ENCODE measurements around the gene SMAD1. TPM values are rescaled to one million over a fixed set of nuclear protein-coding genes. Genes with fewer than 3 reads are reported as not detected.

SMAD1 gene
- total RNA-seq, 2 experiments from 2014 or later: 0.57 to 0.79 TPM

DNA sequence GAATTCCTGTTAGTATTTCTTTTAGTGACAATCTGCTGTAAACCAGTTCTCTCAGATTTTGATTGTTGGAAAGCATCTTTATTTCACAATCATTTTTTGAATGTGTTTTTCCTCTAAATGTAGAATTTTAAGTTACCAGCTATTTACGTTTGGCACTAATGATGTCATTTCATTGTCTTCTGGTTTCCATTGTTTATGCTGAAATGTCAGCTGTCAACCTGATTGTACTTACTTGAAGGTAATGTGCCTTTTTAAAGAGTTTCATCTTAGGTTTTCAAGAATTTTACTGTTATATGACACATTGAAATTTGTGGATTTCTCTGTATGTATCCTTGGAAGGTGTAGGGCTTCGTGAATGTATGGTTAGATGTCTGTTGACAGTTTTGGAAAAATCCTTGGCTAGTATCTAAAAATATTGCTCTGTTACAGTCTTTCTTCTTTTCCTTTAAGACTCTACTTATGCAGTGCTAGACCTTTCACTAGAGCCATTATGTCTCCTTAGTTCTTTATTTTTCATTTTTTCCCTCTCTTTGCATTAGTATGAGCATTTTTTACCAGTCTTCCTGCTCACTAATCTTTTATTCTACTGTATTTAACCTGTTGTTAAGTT is 30.4 kb downstream of the SMAD1 start:
- peaks cover 1% of the 10 kb centered on the region for H3K36me3 Mint-ChIP-seq (ENCODE audit: low read depth)
- H3K9me3 Mint-ChIP-seq: peaks cover 17% of the 10 kb centered on the region
- CTCF ChIA-PET: no interaction called here
- DNase-seq: no peak
- no peak overlapping the region for H3K4me3 Mint-ChIP-seq
- peaks cover 2% of the 10 kb centered on the region for H3K27me3 Mint-ChIP-seq (ENCODE audit: low read depth)
- H3K4me1 Mint-ChIP-seq (ENCODE audit: low read depth): no peaks in the 10 kb centered on the region
- intact Hi-C loops (cut with micrococcal nuclease): no loop called here
- H3K27ac Mint-ChIP-seq: no peak overlapping the region

DNA sequence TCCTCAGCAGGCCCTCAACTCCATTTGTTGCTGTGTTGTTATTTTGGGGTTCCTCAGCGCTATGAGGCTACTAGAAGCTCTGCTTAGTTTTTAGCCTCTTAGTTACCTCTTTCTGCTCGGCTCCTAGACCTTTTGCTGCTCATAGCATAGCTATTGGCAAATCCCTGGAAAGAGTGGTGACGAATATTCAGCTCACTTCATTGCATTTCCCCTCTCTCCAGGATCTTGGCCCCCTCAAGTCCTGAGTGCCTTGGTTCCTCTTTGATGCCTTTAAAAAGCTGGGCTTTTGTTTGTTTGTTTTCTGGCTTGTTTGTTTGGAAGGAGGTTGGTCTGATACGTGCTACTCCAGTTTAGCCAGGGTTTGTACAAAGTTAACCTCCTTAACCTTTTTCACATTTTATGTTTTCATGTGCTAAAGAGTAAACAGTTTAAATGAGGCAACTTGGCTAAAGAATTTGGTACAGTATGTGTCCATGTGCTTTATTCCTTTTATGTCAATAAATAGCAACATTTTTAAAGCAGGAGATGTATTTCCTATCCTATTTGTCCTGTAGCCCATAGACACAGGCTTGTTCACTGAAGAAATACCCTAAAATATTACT is 31.5 kb downstream of the SMAD1 start:
- H3K4me3 Mint-ChIP-seq: no peak overlapping the region
- H3K9me3 Mint-ChIP-seq: peaks cover 17% of the 10 kb centered on the region
- CTCF ChIA-PET: interaction anchor here (0.6 to 0.8 kb wide), 2 partner anchors 18 to 280 kb away, joined by 3 read pairs; no protein-coding TSS in a partner anchor
- H3K27me3 Mint-ChIP-seq (ENCODE audit: low read depth): peaks cover 5% of the 10 kb centered on the region
- no peak for DNase-seq
- H3K27ac Mint-ChIP-seq: no peak overlapping the region
- intact Hi-C loops (cut with micrococcal nuclease): no loop called here
- no peaks in the 10 kb centered on the region for H3K4me1 Mint-ChIP-seq (ENCODE audit: low read depth)
- peaks cover 1% of the 10 kb centered on the region for H3K36me3 Mint-ChIP-seq (ENCODE audit: low read depth)

DNA sequence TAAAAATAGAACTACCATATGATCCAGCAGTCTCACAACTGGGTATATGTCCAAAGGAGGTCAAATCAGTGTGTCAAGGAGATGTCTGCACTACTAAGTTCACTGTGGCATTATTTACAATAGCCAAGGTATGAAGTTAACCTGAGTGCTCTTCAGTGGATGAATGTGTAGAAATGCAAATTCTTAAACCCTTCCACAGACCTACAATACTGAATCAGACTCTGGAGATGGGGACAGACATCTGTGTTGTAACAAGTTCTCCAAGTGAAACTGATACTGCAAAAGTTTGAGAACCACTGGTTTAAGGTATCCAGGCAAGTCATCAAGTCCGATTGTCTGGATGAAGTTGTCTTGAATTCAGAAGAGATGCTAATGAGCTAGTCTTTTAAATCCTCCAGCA is 38.5 kb downstream of the SMAD1 start:
- CTCF ChIA-PET: no interaction called here
- H3K36me3 Mint-ChIP-seq (ENCODE audit: low read depth): no peaks in the 10 kb centered on the region
- no peak overlapping the region for H3K27ac Mint-ChIP-seq
- H3K27me3 Mint-ChIP-seq (ENCODE audit: low read depth): peaks cover 11% of the 10 kb centered on the region
- H3K9me3 Mint-ChIP-seq: no peaks in the 10 kb centered on the region
- H3K4me3 Mint-ChIP-seq: no peak overlapping the region
- intact Hi-C loops (cut with micrococcal nuclease): no loop called here
- DNase-seq: no peak
- peaks cover 3% of the 10 kb centered on the region for H3K4me1 Mint-ChIP-seq (ENCODE audit: low read depth)

DNA sequence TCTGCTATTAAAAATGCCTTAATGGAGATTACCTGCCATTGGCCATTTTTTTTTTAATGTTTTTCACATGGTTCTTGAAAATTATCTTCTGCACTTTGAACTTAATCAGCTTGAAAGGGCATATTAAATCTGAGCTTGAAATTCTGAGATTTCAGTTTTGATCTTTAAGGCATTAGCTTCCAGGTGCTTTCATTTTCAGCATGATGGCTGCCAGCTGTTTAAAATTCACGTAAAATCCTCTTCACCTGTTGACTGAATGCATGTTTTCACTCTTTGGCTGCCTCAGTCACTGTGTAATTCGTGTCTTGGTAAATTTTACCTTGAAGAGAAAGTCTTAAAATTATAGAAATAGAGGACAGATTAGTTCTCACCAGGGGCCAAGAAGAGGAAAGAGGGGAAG is 39.6 kb downstream of the SMAD1 start:
- H3K4me3 Mint-ChIP-seq: no peak overlapping the region
- H3K9me3 Mint-ChIP-seq: no peaks in the 10 kb centered on the region
- intact Hi-C loops (cut with micrococcal nuclease): no loop called here
- DNase-seq: no peak
- H3K36me3 Mint-ChIP-seq (ENCODE audit: low read depth): no peaks in the 10 kb centered on the region
- H3K27ac Mint-ChIP-seq: no peak overlapping the region
- H3K4me1 Mint-ChIP-seq (ENCODE audit: low read depth): peaks cover 3% of the 10 kb centered on the region
- CTCF ChIA-PET: interaction anchor here (0.6 kb wide), 1 partner anchor 81 kb away, joined by 4 read pairs; no protein-coding TSS in a partner anchor
- H3K27me3 Mint-ChIP-seq (ENCODE audit: low read depth): peaks cover 11% of the 10 kb centered on the region

DNA sequence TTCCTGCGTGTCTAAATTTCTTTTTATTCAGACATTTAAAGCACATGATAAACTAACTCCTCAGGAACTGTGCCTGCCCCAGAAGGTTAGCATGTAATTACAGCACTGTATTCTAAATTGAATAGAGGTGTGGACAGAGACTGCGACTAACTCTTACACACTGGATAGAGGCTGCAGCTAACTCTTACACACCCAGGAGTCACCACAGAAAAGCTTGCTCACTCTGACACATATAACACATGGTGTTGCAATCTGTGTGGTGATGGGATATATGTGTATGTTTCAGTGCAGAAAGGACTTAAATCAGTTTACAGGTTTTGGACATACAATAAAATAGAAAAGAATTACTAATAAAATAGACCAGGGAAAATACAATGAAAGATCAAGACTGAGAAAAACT is 41.5 kb downstream of the SMAD1 start:
- Mint-ChIP-seq H3K27me3 (ENCODE audit: low read depth) (peaks cover 7% of the 10 kb centered on the region), H3K27ac (no peak overlapping the region), H3K4me1 (ENCODE audit: low read depth) (peaks cover 3% of the 10 kb centered on the region), H3K4me3 (no peak overlapping the region), H3K36me3 (ENCODE audit: low read depth) (no peaks in the 10 kb centered on the region), H3K9me3 (no peaks in the 10 kb centered on the region)
- intact Hi-C loops (cut with micrococcal nuclease): no loop called here
- no peak for DNase-seq
- CTCF ChIA-PET: no interaction called here

DNA sequence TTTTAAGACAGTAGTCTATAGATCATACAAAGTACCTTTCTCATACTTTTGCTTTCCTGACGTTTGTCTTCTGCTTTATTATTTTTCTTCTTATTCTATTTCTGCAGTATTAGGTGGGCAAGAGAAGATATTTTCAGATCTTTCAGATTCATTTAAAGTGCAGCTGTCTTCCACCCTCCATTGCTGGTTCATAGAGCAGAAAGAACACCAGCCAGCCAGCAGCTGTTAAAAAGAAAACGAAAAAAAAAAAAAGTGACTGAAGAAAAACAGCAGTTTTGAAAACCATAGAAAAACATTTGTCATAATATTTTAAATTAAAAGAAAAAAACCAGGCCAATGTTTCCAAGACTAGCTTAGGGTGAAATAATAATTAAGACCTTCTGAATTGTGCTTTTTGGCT is 42.9 kb downstream of the SMAD1 start:
- CTCF ChIA-PET: interaction anchor here (0.6 kb wide), 1 partner anchor 178 kb away, joined by 3 read pairs; no protein-coding TSS in a partner anchor
- peaks cover 7% of the 10 kb centered on the region for H3K27me3 Mint-ChIP-seq (ENCODE audit: low read depth)
- H3K27ac Mint-ChIP-seq: no peak overlapping the region
- H3K9me3 Mint-ChIP-seq: no peaks in the 10 kb centered on the region
- H3K4me1 Mint-ChIP-seq (ENCODE audit: low read depth): peaks cover 3% of the 10 kb centered on the region
- intact Hi-C loops (cut with micrococcal nuclease): no loop called here
- no peak for DNase-seq
- H3K4me3 Mint-ChIP-seq: no peak overlapping the region
- H3K36me3 Mint-ChIP-seq (ENCODE audit: low read depth): no peaks in the 10 kb centered on the region

DNA sequence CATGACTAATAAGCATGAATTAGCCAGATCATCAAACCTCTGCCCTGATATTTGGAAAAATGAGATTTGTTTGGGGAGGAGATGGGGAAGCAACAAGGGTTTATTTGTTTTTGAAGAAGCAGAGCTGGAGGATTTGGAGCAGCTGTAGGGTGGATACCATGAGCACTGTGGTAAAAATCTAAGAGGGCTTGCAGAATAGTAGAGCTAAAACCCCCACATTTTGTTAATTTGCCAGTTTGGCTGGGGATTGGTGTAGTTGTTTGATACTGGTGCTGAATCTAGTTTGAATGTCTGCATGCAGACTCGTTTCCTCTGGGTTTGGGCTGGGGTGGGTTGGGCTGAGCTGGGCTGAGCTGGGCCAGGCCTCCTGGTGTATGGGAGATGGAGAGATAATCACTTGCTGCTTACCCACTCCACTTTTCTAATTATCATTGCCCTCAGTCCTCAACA is 43.7 kb downstream of the SMAD1 start:
- Mint-ChIP-seq H3K4me3 (no peak overlapping the region), H3K4me1 (ENCODE audit: low read depth) (peaks cover 3% of the 10 kb centered on the region), H3K36me3 (ENCODE audit: low read depth) (no peaks in the 10 kb centered on the region), H3K27ac (no peak overlapping the region), H3K9me3 (no peaks in the 10 kb centered on the region), H3K27me3 (ENCODE audit: low read depth) (peaks cover 5% of the 10 kb centered on the region)
- intact Hi-C loops (cut with micrococcal nuclease): no loop called here
- CTCF ChIA-PET: interaction anchor here (0.6 kb wide), 1 partner anchor 179 kb away, joined by 3 read pairs; no protein-coding TSS in a partner anchor
- no peak for DNase-seq

DNA sequence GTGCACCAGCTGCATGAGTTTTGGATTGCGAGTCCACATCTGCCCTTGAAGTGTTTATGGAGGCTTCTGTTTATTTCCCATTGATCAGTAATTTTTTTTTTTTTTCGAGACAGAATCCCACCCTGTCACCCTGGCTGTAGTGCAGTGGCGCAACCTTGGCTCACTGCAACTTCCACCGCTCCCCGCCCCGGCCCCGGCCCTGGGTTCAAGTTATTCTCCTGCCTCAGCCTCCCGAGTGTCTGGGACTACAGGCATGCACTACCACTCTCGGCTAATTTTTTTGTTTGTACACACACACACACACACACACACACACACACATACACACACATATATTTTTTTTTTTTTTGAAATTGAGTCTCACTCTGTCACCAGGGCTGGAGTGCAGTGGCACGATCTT is 46.1 kb downstream of the SMAD1 start:
- CTCF ChIA-PET: no interaction called here
- intact Hi-C loops (cut with micrococcal nuclease): no loop called here

DNA sequence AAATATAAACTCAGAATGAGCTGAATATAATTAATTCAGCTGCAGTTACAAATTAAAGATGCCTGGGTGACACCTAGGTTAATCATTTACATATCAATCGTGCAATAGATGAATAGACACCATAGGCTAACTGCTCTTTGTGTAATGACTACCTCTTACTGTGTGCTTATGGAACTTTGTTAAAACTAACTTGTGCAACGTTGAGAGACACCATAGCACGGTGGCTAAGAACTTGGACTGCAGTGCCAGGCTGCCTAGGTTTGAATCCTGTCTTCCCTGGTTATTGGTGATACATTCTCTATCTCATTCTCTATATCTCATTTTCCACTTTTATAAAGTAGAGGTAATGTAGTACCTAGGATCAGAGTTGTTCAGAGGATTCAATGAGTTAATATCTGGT is 46.9 kb downstream of the SMAD1 start:
- DNase-seq: no peak
- Mint-ChIP-seq H3K4me3 (no peak overlapping the region), H3K4me1 (ENCODE audit: low read depth) (no peaks in the 10 kb centered on the region), H3K27ac (no peak overlapping the region), H3K9me3 (no peaks in the 10 kb centered on the region), H3K27me3 (ENCODE audit: low read depth) (no peaks in the 10 kb centered on the region), H3K36me3 (ENCODE audit: low read depth) (no peaks in the 10 kb centered on the region)
- intact Hi-C loops (cut with micrococcal nuclease): no loop called here
- CTCF ChIA-PET: no interaction called here

More for the DNA sequence above, 46.1 kb downstream of the SMAD1 start:
- Mint-ChIP-seq H3K4me1 (ENCODE audit: low read depth) (no peaks in the 10 kb centered on the region), H3K36me3 (ENCODE audit: low read depth) (no peaks in the 10 kb centered on the region), H3K27ac (no peak overlapping the region), H3K27me3 (ENCODE audit: low read depth) (no peaks in the 10 kb centered on the region), H3K4me3 (no peak overlapping the region), H3K9me3 (no peaks in the 10 kb centered on the region)
- DNase-seq: no peak

DNA sequence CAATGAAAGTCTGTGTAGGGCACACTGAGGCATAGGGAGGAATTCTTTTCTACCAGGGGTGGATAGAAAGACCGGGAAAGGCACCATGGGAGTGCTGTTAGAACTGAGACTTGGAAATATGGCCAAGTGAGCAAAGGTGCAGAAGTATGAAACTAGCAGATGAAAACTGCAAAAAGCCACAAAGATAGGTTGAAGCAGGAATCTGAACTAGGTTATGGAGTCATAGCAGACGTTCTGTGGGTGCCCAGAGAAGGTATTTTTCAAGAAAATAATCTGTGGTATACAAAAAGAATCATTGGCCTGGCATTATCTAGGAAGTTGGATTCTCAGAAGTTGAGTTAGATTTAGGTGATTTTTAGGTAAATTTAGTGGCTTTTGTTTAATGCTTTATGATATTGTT is 48.5 kb downstream of the SMAD1 start:
- Mint-ChIP-seq H3K27me3 (ENCODE audit: low read depth) (peaks cover 4% of the 10 kb centered on the region), H3K9me3 (no peaks in the 10 kb centered on the region), H3K36me3 (ENCODE audit: low read depth) (no peaks in the 10 kb centered on the region), H3K4me1 (ENCODE audit: low read depth) (no peaks in the 10 kb centered on the region), H3K27ac (no peak overlapping the region), H3K4me3 (no peak overlapping the region)
- intact Hi-C loops (cut with micrococcal nuclease): no loop called here
- CTCF ChIA-PET: no interaction called here
- DNase-seq: no peak

DNA sequence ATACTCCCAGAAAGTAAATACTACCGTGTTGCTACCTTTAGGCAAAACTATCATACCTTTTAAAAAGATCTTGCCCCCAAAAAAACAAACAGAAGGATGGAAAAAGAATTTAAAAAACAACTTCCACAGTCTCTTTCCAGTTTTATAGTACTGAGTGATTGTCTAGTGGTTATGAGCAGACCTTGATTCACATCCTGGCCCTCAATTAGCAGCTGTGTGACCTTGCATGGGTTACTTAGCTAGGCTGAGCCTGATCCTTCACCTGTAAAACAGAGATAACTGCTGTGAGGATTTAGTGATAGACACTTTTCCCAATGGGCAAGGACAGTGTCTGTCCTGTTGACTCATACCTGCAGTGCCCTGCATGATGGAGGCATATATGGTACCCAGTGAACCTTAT is 49.0 kb downstream of the SMAD1 start:
- intact Hi-C loops (cut with micrococcal nuclease): no loop called here
- no peaks in the 10 kb centered on the region for H3K36me3 Mint-ChIP-seq (ENCODE audit: low read depth)
- H3K9me3 Mint-ChIP-seq: no peaks in the 10 kb centered on the region
- peaks cover 6% of the 10 kb centered on the region for H3K27me3 Mint-ChIP-seq (ENCODE audit: low read depth)
- CTCF ChIA-PET: no interaction called here
- DNase-seq: no peak
- H3K27ac Mint-ChIP-seq: no peak overlapping the region
- H3K4me3 Mint-ChIP-seq: no peak overlapping the region
- no peaks in the 10 kb centered on the region for H3K4me1 Mint-ChIP-seq (ENCODE audit: low read depth)

DNA sequence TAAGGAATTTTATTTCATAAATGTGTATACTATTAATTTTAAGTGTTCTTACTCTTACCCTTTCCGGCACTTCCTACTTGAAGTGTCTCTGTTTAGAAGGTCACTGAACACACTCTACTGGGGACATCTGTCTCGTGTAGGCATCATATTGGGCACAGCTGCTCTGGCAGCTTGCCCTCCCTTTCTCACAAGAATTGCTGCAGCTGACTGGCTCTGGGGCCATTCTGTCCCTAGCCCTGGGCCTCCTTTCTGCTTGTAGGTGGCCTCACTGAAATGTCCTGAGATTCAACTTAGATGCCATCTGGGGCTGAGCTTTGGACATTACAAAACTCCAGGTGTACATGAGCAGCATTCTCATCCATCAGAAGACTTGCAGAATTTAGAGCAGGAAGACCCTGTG is 49.6 kb downstream of the SMAD1 start:
- DNase-seq: no peak
- intact Hi-C loops (cut with micrococcal nuclease): no loop called here
- CTCF ChIA-PET: interaction anchor here (0.6 kb wide), 1 partner anchor 88 kb away, joined by 6 read pairs; no protein-coding TSS in a partner anchor
- Mint-ChIP-seq H3K36me3 (ENCODE audit: low read depth) (no peaks in the 10 kb centered on the region), H3K4me1 (ENCODE audit: low read depth) (no peaks in the 10 kb centered on the region), H3K9me3 (no peaks in the 10 kb centered on the region), H3K27me3 (ENCODE audit: low read depth) (peaks cover 7% of the 10 kb centered on the region), H3K4me3 (no peak overlapping the region), H3K27ac (no peak overlapping the region)

DNA sequence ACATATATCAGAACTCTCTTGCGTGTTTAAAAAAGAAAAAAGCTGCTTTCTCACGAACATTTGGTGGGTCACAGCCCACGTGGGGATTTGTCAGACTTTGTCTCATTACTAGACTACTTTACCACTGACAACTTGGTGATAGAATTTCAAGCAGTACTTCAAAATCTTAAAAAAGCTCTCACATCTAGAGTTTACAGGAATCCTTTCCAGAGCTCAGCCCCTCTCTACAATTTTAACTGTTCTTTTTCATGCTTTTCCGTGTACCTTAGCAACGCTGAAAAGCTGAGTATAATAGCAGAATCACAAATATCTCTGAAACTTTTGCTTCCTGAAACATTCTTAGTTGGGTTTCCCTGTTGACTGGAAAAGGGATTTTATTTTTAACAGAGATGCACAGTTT is 50.2 kb downstream of the SMAD1 start:
- Mint-ChIP-seq H3K4me1 (ENCODE audit: low read depth) (no peaks in the 10 kb centered on the region), H3K4me3 (no peak overlapping the region), H3K36me3 (ENCODE audit: low read depth) (no peaks in the 10 kb centered on the region), H3K27ac (no peak overlapping the region), H3K27me3 (ENCODE audit: low read depth) (peaks cover 7% of the 10 kb centered on the region), H3K9me3 (no peaks in the 10 kb centered on the region)
- no peak for DNase-seq
- intact Hi-C loops (cut with micrococcal nuclease): no loop called here
- CTCF ChIA-PET: interaction anchor here (0.6 kb wide), 1 partner anchor 88 kb away, joined by 6 read pairs; no protein-coding TSS in a partner anchor
